ENCODE measurements around the gene MRPS9.

The MRPS9 gene

DNA sequence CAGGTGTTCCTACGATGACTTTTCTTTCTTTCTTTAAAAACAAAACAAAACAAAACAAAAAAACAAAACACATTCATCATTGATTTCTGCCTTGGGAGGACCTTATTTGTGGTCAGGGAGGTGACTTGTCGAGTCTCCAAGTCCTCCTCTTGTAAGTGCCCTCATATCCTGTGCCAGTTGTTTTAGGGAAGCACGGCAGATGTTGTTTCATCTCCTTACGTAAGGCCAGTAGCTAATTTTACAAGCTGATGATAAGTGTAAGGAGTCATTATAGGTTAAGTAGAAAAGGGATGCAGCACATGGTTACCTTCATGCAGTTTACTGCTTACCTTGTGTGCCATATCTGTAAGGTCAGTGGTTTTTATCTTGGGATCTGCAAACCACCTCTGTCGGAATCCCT is 52.2 kb downstream of the MRPS9 start:
- Histone ChIP-seq H3K79me1 (ENCODE audit: low read length) (no peaks in the 10 kb centered on the region), H2AK5ac (ENCODE audit: low read length) (no peak overlapping the region), H3K27me3 (ENCODE audit: insufficient read depth, low read length, poor library complexity) (no peaks in the 10 kb centered on the region), H3K56ac (ENCODE audit: low read length) (no peak overlapping the region), H3K4me3 (ENCODE audit: low read length) (no peak overlapping the region), H3K36me3 (ENCODE audit: control insufficient read depth, insufficient read depth, low read length) (no peaks in the 10 kb centered on the region), H3K4me1 (ENCODE audit: control insufficient read depth, low read depth, low read length) (no peaks in the 10 kb centered on the region), H4K8ac (ENCODE audit: low read depth, low read length) (no peak overlapping the region), H3K4me2 (ENCODE audit: low read length) (no peak overlapping the region), H4K5ac (ENCODE audit: low read length) (no peak overlapping the region), H3K27ac (ENCODE audit: low read depth, low read length) (no peak overlapping the region), H2BK120ac (ENCODE audit: low read depth, low read length) (no peak overlapping the region), H3K23ac (ENCODE audit: low read length) (no peak overlapping the region), H3K79me2 (ENCODE audit: control insufficient read depth, insufficient read depth, low read length) (no peaks in the 10 kb centered on the region), H3K4ac (ENCODE audit: low read depth, low read length) (no peak overlapping the region), H3K18ac (ENCODE audit: low read length) (no peak overlapping the region), H2BK5ac (ENCODE audit: low read length) (no peak overlapping the region), H3K9ac (ENCODE audit: low read length) (no peak overlapping the region), H2BK15ac (replicated peaks; ENCODE audit: low read depth) (no peak overlapping the region)
- WGBS (ENCODE audit: extremely low coverage, insufficient coverage, low lambda C conversion rate), result no CpG with 5 or more reads among the region's 5 CpGs
- DNase-seq, result no peak

DNA sequence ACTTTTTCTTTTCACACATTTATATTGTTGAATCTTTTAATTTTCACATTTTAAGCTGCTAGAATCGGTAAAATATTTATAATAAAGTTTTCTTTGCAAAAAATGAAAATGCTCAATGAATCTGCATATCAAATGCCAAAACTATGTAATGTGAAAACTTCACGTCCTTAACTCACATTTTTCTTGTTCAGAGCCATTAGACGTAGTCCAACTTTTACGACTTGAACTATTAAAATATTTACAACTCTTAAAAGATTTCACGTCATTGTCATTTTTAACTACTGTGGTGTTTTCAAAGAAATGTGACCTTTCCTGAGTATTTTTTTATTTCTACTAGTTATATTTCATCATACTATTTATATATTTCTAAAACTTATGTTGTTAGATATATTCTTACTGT is 54.9 kb downstream of the MRPS9 start:
- no peak overlapping the region for H2BK120ac ChIP-seq (ENCODE audit: low read depth, low read length)
- no peak overlapping the region for H2BK5ac ChIP-seq (ENCODE audit: low read length)
- no peak overlapping the region for H3K18ac ChIP-seq (ENCODE audit: low read length)
- no peak overlapping the region for H3K4me3 ChIP-seq (ENCODE audit: low read length)
- no peak overlapping the region for H4K5ac ChIP-seq (ENCODE audit: low read length)
- WGBS (ENCODE audit: extremely low coverage, insufficient coverage, low lambda C conversion rate), result no CpG with 5 or more reads among the region's 5 CpGs
- H2AK5ac ChIP-seq (ENCODE audit: low read length), result no peak overlapping the region
- no peak for DNase-seq
- H3K4me1 ChIP-seq (ENCODE audit: control insufficient read depth, low read depth, low read length), result no peaks in the 10 kb centered on the region
- no peak overlapping the region for H3K4me2 ChIP-seq (ENCODE audit: low read length)
- no peak overlapping the region for H3K56ac ChIP-seq (ENCODE audit: low read length)
- H3K79me1 ChIP-seq (ENCODE audit: low read length), result no peaks in the 10 kb centered on the region
- H2BK15ac ChIP-seq (replicated peaks; ENCODE audit: low read depth), result no peak overlapping the region
- H3K23ac ChIP-seq (ENCODE audit: low read length), result no peak overlapping the region
- H3K27me3 ChIP-seq (ENCODE audit: insufficient read depth, low read length, poor library complexity), result no peaks in the 10 kb centered on the region
- H3K4ac ChIP-seq (ENCODE audit: low read depth, low read length), result no peak overlapping the region
- no peak overlapping the region for H3K27ac ChIP-seq (ENCODE audit: low read depth, low read length)
- no peaks in the 10 kb centered on the region for H3K36me3 ChIP-seq (ENCODE audit: control insufficient read depth, insufficient read depth, low read length)
- no peak overlapping the region for H4K8ac ChIP-seq (ENCODE audit: low read depth, low read length)
- no peaks in the 10 kb centered on the region for H3K79me2 ChIP-seq (ENCODE audit: control insufficient read depth, insufficient read depth, low read length)
- no peak overlapping the region for H3K9ac ChIP-seq (ENCODE audit: low read length)

DNA sequence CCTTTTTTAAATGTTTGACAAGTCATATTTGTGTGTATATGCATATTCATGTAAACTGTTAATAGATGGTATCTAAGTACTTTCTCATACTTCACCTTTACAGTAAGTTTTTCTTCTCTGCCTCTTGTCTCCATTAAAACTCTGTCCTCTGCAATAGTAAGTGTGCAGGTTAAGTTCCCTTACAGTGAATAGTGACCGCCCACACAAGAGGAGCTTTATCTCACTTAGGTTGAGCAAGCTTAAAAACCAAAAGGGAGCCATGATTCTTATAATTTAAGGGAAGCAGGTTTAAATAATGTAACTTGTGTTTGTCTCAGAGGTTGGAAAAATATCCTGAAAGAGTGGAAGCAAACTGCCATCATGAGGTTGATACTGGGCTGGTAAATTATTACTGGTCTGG is 61.3 kb downstream of the MRPS9 start:
- H3K79me2 ChIP-seq (ENCODE audit: control insufficient read depth, insufficient read depth, low read length), result no peaks in the 10 kb centered on the region
- H3K23ac ChIP-seq (ENCODE audit: low read length), result no peak overlapping the region
- H3K4me3 ChIP-seq (ENCODE audit: low read length), result no peak overlapping the region
- no peak overlapping the region for H4K8ac ChIP-seq (ENCODE audit: low read depth, low read length)
- no peaks in the 10 kb centered on the region for H3K36me3 ChIP-seq (ENCODE audit: control insufficient read depth, insufficient read depth, low read length)
- no peak overlapping the region for H3K56ac ChIP-seq (ENCODE audit: low read length)
- no peak overlapping the region for H2BK5ac ChIP-seq (ENCODE audit: low read length)
- WGBS (ENCODE audit: extremely low coverage, insufficient coverage, low lambda C conversion rate), result no CpG with 5 or more reads among the region's 1 CpG
- H3K4ac ChIP-seq (ENCODE audit: low read depth, low read length), result no peak overlapping the region
- H3K18ac ChIP-seq (ENCODE audit: low read length), result no peak overlapping the region
- H2BK120ac ChIP-seq (ENCODE audit: low read depth, low read length), result no peak overlapping the region
- no peak for DNase-seq
- H2BK15ac ChIP-seq (replicated peaks; ENCODE audit: low read depth), result no peak overlapping the region
- no peaks in the 10 kb centered on the region for H3K4me1 ChIP-seq (ENCODE audit: control insufficient read depth, low read depth, low read length)
- no peak overlapping the region for H3K27ac ChIP-seq (ENCODE audit: low read depth, low read length)
- no peak overlapping the region for H2AK5ac ChIP-seq (ENCODE audit: low read length)
- H4K5ac ChIP-seq (ENCODE audit: low read length), result no peak overlapping the region
- H3K9ac ChIP-seq (ENCODE audit: low read length), result no peak overlapping the region
- no peaks in the 10 kb centered on the region for H3K79me1 ChIP-seq (ENCODE audit: low read length)
- H3K4me2 ChIP-seq (ENCODE audit: low read length), result no peak overlapping the region
- H3K27me3 ChIP-seq (ENCODE audit: insufficient read depth, low read length, poor library complexity), result no peaks in the 10 kb centered on the region

DNA sequence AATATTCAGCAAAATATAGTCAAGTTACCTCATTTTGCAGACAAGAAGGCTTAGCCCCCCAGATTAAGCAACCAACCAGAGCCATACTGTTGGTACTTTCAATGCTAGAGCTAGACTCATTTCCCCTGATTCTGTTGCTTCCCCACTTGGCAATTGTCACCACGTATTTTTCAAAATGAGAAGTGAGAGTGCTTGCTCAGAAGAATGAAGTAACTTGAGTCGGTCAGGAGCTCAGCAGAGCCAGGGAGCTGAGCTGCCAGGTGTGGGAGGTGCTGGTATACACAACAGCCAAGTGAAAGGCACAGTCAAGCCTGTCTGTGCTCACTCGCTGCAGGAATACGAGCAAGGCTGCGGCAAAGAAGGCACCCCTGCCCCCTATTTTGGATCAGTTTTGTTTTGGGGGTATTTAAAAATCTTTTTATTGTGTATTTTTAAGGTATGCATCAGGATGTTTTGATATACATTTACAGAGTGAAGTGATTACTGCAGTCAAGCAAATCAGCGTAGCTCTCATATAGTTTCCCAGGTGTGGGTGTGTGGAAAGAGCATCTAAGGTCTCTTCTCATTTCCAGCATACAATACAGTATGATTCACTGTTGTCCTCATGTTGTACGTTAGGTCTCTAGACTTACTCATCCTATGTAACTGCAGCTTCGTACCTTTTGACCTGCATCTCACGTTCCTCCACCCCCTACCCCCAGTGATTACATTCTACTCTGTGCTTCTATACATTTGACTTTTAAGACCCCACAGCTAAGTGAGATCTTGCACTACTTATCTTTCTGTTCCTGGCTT is 62.4 kb downstream of the MRPS9 start:
- no peak overlapping the region for H3K56ac ChIP-seq (ENCODE audit: low read length)
- no peak overlapping the region for H3K18ac ChIP-seq (ENCODE audit: low read length)
- H2BK5ac ChIP-seq (ENCODE audit: low read length), result no peak overlapping the region
- no peak overlapping the region for H2BK15ac ChIP-seq (replicated peaks; ENCODE audit: low read depth)
- no peak overlapping the region for H3K9ac ChIP-seq (ENCODE audit: low read length)
- no peaks in the 10 kb centered on the region for H3K36me3 ChIP-seq (ENCODE audit: control insufficient read depth, insufficient read depth, low read length)
- H2BK120ac ChIP-seq (ENCODE audit: low read depth, low read length), result no peak overlapping the region
- no peaks in the 10 kb centered on the region for H3K27me3 ChIP-seq (ENCODE audit: insufficient read depth, low read length, poor library complexity)
- H4K5ac ChIP-seq (ENCODE audit: low read length), result no peak overlapping the region
- no peak overlapping the region for H3K4ac ChIP-seq (ENCODE audit: low read depth, low read length)
- H3K79me2 ChIP-seq (ENCODE audit: control insufficient read depth, insufficient read depth, low read length), result no peaks in the 10 kb centered on the region
- no peak overlapping the region for H3K27ac ChIP-seq (ENCODE audit: low read depth, low read length)
- no CpG with 5 or more reads among the region's 9 CpGs for WGBS (ENCODE audit: extremely low coverage, insufficient coverage, low lambda C conversion rate)
- no peaks in the 10 kb centered on the region for H3K79me1 ChIP-seq (ENCODE audit: low read length)
- no peak overlapping the region for H4K8ac ChIP-seq (ENCODE audit: low read depth, low read length)
- H2AK5ac ChIP-seq (ENCODE audit: low read length), result no peak overlapping the region
- H3K4me3 ChIP-seq (ENCODE audit: low read length), result no peak overlapping the region
- DNase-seq, result no peak
- no peak overlapping the region for H3K4me2 ChIP-seq (ENCODE audit: low read length)
- H3K4me1 ChIP-seq (ENCODE audit: control insufficient read depth, low read depth, low read length), result no peaks in the 10 kb centered on the region
- H3K23ac ChIP-seq (ENCODE audit: low read length), result no peak overlapping the region

DNA sequence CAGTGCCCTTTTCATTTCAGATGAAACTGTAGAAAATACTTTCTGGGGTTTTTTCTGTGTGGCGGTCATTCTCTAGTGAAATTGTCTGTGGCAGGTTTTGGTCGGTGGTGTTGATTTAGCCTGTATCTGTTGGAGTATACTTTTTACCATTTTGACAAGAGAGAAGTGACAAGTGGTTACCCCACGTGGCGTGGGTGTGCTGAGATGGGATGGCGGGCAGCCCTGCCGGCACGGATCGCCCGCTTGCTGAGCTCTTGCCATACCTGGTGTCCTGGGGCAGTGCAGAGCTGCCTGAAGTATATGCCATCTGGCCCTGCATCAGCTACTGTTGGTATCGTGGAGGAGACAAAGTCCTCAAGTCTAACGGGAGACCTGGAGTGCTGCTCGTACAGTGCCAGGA is 64.1 kb downstream of the MRPS9 start:
- no peak overlapping the region for H3K4me3 ChIP-seq (ENCODE audit: low read length)
- WGBS (ENCODE audit: extremely low coverage, insufficient coverage, low lambda C conversion rate), result no CpG with 5 or more reads among the region's 12 CpGs
- no peak overlapping the region for H2AK5ac ChIP-seq (ENCODE audit: low read length)
- H3K27ac ChIP-seq (ENCODE audit: low read depth, low read length), result no peak overlapping the region
- H2BK120ac ChIP-seq (ENCODE audit: low read depth, low read length), result no peak overlapping the region
- H3K4me2 ChIP-seq (ENCODE audit: low read length), result no peak overlapping the region
- no peak overlapping the region for H4K8ac ChIP-seq (ENCODE audit: low read depth, low read length)
- H3K4me1 ChIP-seq (ENCODE audit: control insufficient read depth, low read depth, low read length), result no peaks in the 10 kb centered on the region
- no peak overlapping the region for H3K4ac ChIP-seq (ENCODE audit: low read depth, low read length)
- H3K9ac ChIP-seq (ENCODE audit: low read length), result no peak overlapping the region
- no peaks in the 10 kb centered on the region for H3K79me1 ChIP-seq (ENCODE audit: low read length)
- H3K18ac ChIP-seq (ENCODE audit: low read length), result no peak overlapping the region
- H3K79me2 ChIP-seq (ENCODE audit: control insufficient read depth, insufficient read depth, low read length), result no peaks in the 10 kb centered on the region
- no peak overlapping the region for H4K5ac ChIP-seq (ENCODE audit: low read length)
- H3K23ac ChIP-seq (ENCODE audit: low read length), result no peak overlapping the region
- no peak for DNase-seq
- no peaks in the 10 kb centered on the region for H3K36me3 ChIP-seq (ENCODE audit: control insufficient read depth, insufficient read depth, low read length)
- no peak overlapping the region for H2BK5ac ChIP-seq (ENCODE audit: low read length)
- no peaks in the 10 kb centered on the region for H3K27me3 ChIP-seq (ENCODE audit: insufficient read depth, low read length, poor library complexity)
- H3K56ac ChIP-seq (ENCODE audit: low read length), result peak overlapping the region; percentile 17
- no peak overlapping the region for H2BK15ac ChIP-seq (replicated peaks; ENCODE audit: low read depth)

DNA sequence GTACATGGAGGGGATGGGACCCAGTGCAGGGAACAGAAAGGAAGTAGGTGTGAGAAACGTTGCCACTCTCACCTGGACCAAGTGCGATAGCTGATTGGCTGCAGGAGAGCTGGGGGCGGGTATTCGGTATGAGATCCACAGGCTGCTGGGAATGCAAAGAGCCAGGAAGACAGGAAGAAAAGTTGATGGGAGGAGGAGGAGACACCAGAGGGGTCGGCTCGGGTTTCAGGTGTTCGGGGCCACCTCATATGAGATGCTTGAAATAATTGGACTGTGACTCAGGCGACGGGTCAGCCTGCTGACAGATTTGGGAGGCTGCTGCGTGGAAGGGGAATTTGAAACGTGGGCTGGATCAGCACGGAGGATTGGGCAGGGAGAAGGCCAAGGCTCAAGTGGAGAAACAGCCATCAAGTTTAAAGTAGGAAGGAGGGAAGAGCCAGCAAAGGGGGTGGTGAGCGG is 65.1 kb downstream of the MRPS9 start:
- Histone ChIP-seq H2BK120ac (ENCODE audit: low read depth, low read length) (no peak overlapping the region), H3K27me3 (ENCODE audit: insufficient read depth, low read length, poor library complexity) (no peaks in the 10 kb centered on the region), H3K79me2 (ENCODE audit: control insufficient read depth, insufficient read depth, low read length) (no peaks in the 10 kb centered on the region), H3K4ac (ENCODE audit: low read depth, low read length) (peak overlapping the region; percentile 75), H4K8ac (ENCODE audit: low read depth, low read length) (no peak overlapping the region), H3K4me1 (ENCODE audit: control insufficient read depth, low read depth, low read length) (no peaks in the 10 kb centered on the region), H3K56ac (ENCODE audit: low read length) (peak overlapping the region; percentile 18), H3K4me3 (ENCODE audit: low read length) (no peak overlapping the region), H3K79me1 (ENCODE audit: low read length) (no peaks in the 10 kb centered on the region), H3K36me3 (ENCODE audit: control insufficient read depth, insufficient read depth, low read length) (no peaks in the 10 kb centered on the region), H4K5ac (ENCODE audit: low read length) (no peak overlapping the region), H2BK15ac (replicated peaks; ENCODE audit: low read depth) (no peak overlapping the region), H3K27ac (ENCODE audit: low read depth, low read length) (no peak overlapping the region), H2BK5ac (ENCODE audit: low read length) (no peak overlapping the region), H3K9ac (ENCODE audit: low read length) (no peak overlapping the region), H3K23ac (ENCODE audit: low read length) (no peak overlapping the region), H3K18ac (ENCODE audit: low read length) (peak overlapping the region; percentile 16), H3K4me2 (ENCODE audit: low read length) (no peak overlapping the region), H2AK5ac (ENCODE audit: low read length) (no peak overlapping the region)
- DNase-seq, result peak; percentile 99
- WGBS (ENCODE audit: extremely low coverage, insufficient coverage, low lambda C conversion rate), result no CpG with 5 or more reads among the region's 13 CpGs
